GM12878 (cell line): ENCODE data around the gene CRTAP. TPM values are rescaled to one million over a fixed set of nuclear protein-coding genes. Genes with fewer than 3 reads are reported as not detected.

Source experiments
- ATAC-seq: fragments of 200-7000 bp; cut with Tn5 transposase; 3 replicates; pipeline ENCODE4 v1.9.1; 2020; ENCODE audit warnings: mild to moderate bottlenecking, moderate library complexity
- Bru-seq: library from RNA; stranded (reverse); fragments of 400-500 nt; gene quantifications from one replicate; lab custom pipeline; 2021; lab: Mats Ljungman, UMichigan
- BruChase-seq, 2 experiments: library from RNA; stranded (reverse); fragments of 400-500 nt; gene quantifications; one replicate each; lab custom pipeline; 2021; lab: Mats Ljungman, UMichigan
- BruUV-seq: library from RNA; stranded (reverse); fragments of 400-500 nt; replicated peaks from 2 replicates; lab custom pipeline; 2021; lab: Mats Ljungman, UMichigan
- CTCF ChIA-PET: fragments of 300-600 bp; sonication (Branson Sonifier 250); formaldehyde crosslinking; extraction: SDS; loops from one replicate; lab custom pipeline; 2021; ENCODE audit warnings: inconsistent platforms; lab: Yijun Ruan, JAX
- POLR2A ChIA-PET: fragments of 350-600 bp; formaldehyde crosslinking; extraction: SDS; loops from one replicate; lab custom pipeline; 2021; ENCODE audit warnings: inconsistent platforms; lab: Charles Lee
- RAD21 ChIA-PET: fragments of 300-600 bp; sonication (Branson Sonifier 250); formaldehyde crosslinking; loops from one replicate; lab custom pipeline; 2023; ENCODE audit warnings: antibody characterized with exemption; ENCODE audit not compliant: unreplicated experiment; lab: Charles Lee
- SMC1A ChIA-PET: fragments of 300-600 bp; sonication (Branson Sonifier 250); formaldehyde crosslinking; loops from one replicate; lab custom pipeline; 2023; ENCODE audit not compliant: unreplicated experiment, uncharacterized antibody; lab: Charles Lee
- DNase-seq: peaks from one replicate; pipeline ENCODE4 v3.0.0-alpha.2; 2011; ENCODE audit warnings: low read depth, low spot score
- FAIRE-seq: peaks from 3 replicates; lab custom pipeline; 2011; peaks lifted over from hg19 to GRCh38; lab: Jason Lieb, UNC
- H2AFZ ChIP-seq: 2 replicates; pipeline ENCODE4 v1.6.0; 2011; ENCODE audit warnings: low read depth, low read length, control low read depth; ENCODE audit not compliant: control insufficient read depth
- H3K27ac ChIP-seq: 2 replicates; pipeline ENCODE4 v1.5.1; 2011; ENCODE audit warnings: control low read depth; ENCODE audit not compliant: control insufficient read depth, insufficient read depth
- H3K27me3 ChIP-seq, 2 experiments: replicated peaks in 1 of 2; 2 replicates each; pipeline versions ENCODE4 v1.6.0 to v1.6.1; 2011; ENCODE audit warnings: low read length in 1 of 2; ENCODE audit not compliant: control insufficient read depth in 2 of 2, insufficient read depth in 2 of 2
- H3K36me3 ChIP-seq, 2 experiments: 2 replicates each; pipeline ENCODE4 v1.5.1; 2011; ENCODE audit warnings: low read length in 1 of 2; ENCODE audit not compliant: control insufficient read depth in 2 of 2, insufficient read depth in 2 of 2
- H3K4me1 ChIP-seq: 2 replicates; pipeline ENCODE4 v1.6.1; 2011; ENCODE audit warnings: mild to moderate bottlenecking, low read length, moderate library complexity, mixed read lengths; ENCODE audit not compliant: control insufficient read depth, insufficient read depth
- H3K4me2 ChIP-seq: 2 replicates; pipeline ENCODE4 v1.6.0; 2011; ENCODE audit warnings: control low read depth; ENCODE audit not compliant: control insufficient read depth, insufficient read depth
- H3K4me3 ChIP-seq: fragments of 200-600 bp; sonication (generic); 2 replicates; pipeline ENCODE4 v1.5.1; 2016
- H3K79me2 ChIP-seq: 2 replicates; pipeline ENCODE4 v1.6.0; 2011; ENCODE audit warnings: low read length; ENCODE audit not compliant: control insufficient read depth, insufficient read depth
- H3K9ac ChIP-seq: 2 replicates; pipeline ENCODE4 v1.8.0; 2011; ENCODE audit warnings: low read length, control low read depth, mixed read lengths; ENCODE audit not compliant: control insufficient read depth, insufficient read depth
- H3K9me3 ChIP-seq: replicated peaks from 3 replicates; pipeline ENCODE4 v1.5.1; 2011; ENCODE audit warnings: mild to moderate bottlenecking, low read length; ENCODE audit not compliant: control insufficient read depth, insufficient read depth
- H4K20me1 ChIP-seq: 2 replicates; pipeline ENCODE4 v1.6.0; 2011; ENCODE audit not compliant: control insufficient read depth, insufficient read depth
- BACH1 ChIP-seq: fragments of 450-650 bp; IDR thresholded peaks from 2 replicates; pipeline ENCODE4 v1.6.1; 2017; ENCODE audit warnings: mild to moderate bottlenecking, borderline replicate concordance
- CHD1 ChIP-seq: IDR thresholded peaks from 2 replicates; pipeline ENCODE4 v1.6.1; 2012; ENCODE audit warnings: low read depth, low read length, improper control_type of control experiment
- DPF2 ChIP-seq: fragments of 450-650 bp; IDR thresholded peaks from 2 replicates; pipeline ENCODE4 v1.6.1; 2017; ENCODE audit warnings: mild to moderate bottlenecking
- ESRRA ChIP-seq: IDR thresholded peaks from 2 replicates; pipeline ENCODE4 v1.6.1; 2012; ENCODE audit warnings: mild to moderate bottlenecking, low read length, improper control_type of control experiment
- FOS ChIP-seq: IDR thresholded peaks from 3 replicates; pipeline ENCODE4 v1.6.1; 2011; ENCODE audit warnings: borderline replicate concordance; ENCODE audit not compliant: insufficient read length; ENCODE audit errors: extremely low read depth
- KAT2A ChIP-seq: conservative IDR thresholded peaks from 2 replicates; pipeline ENCODE4 v1.6.1; 2011; ENCODE audit warnings: low read depth, low read length; ENCODE audit not compliant: control insufficient read depth
- MYB ChIP-seq: fragments of 150-350 bp; IDR thresholded peaks from 2 replicates; pipeline ENCODE4 v1.6.1; 2014; ENCODE audit warnings: mild to moderate bottlenecking, low read depth, low read length, borderline replicate concordance
- PAX5 ChIP-seq: IDR thresholded peaks from 2 replicates; pipeline ENCODE4 v1.6.1; 2011; ENCODE audit warnings: low read depth, low read length, borderline replicate concordance
- SUZ12 ChIP-seq: fragments of 200-600 bp; sonication (generic); IDR thresholded peaks from one replicate; pipeline ENCODE4 v1.6.1; 2018; ENCODE audit warnings: antibody characterized with exemption, mild to moderate bottlenecking; ENCODE audit not compliant: unreplicated experiment
- TCF3 ChIP-seq: IDR thresholded peaks from 2 replicates; pipeline ENCODE4 v1.6.1; 2012; ENCODE audit warnings: low read depth, mild to moderate bottlenecking, low read length, borderline replicate concordance; ENCODE audit not compliant: insufficient read depth
- WGBS: methylation state at CpG from one replicate; pipeline ENCODE4 v1.1.6; 2016; ENCODE audit warnings: low lambda C conversion rate; ENCODE audit not compliant: insufficient replicate concordance, insufficient coverage; ENCODE audit errors: missing lambda C conversion rate; 5-methylcytosine and 5-hydroxymethylcytosine counted together
- in situ Hi-C: fragments of 300-500 bp; cut with MboI; formaldehyde crosslinking; loops from 9 replicates; pipeline ENCODE4 v1.14.3; 2018; ENCODE audit warnings: mixed read lengths
- intact Hi-C: fragments of 100-400 bp; cut with micrococcal nuclease; formaldehyde crosslinking; loops from one replicate; pipeline ENCODE4 v1.14.2; 2022; ENCODE audit not compliant: unreplicated experiment
- long read RNA-seq, 2 experiments: library from polyadenylated mRNA; unstranded; transcript quantifications; one replicate each; pipeline ENCODE4 v2.0.0, GENCODE V29; 2019 to 2020
- polyA minus RNA-seq, 3 experiments: library from RNA; depleted of rRNA, polyadenylated mRNA; stranded (reverse); fragments of >200 nt; gene quantifications; 2 replicates each; pipeline ENCODE4 v1.2.3, GENCODE V29; 2011
- polyA plus RNA-seq, 11 experiments: library from polyadenylated mRNA; depleted of rRNA in 4 of 11; unstranded in 6 of 11; stranded (reverse) in 5 of 11; fragments of >200 nt; fragmentation: Nextera tagmentation in 4 of 11; fragmentation: Illumina TruSeq in 1 of 11; extraction: Ambion mirVana in 4 of 11; extraction: Trizol in 1 of 11; gene quantifications; 1 replicate in 1 of 11; 2 replicates in 10 of 11; pipeline versions ENCODE4 v1.2.1 to v1.2.3, GENCODE V29; 2011 to 2016; ENCODE audit warnings: inconsistent platforms in 2 of 11, missing spikeins in 2 of 11, low read depth in 1 of 11
- total RNA-seq, 4 experiments: library from RNA; depleted of rRNA in 3 of 4; stranded (reverse); fragments of >200 nt in 3 of 4; fragmentation: Illumina TruSeq in 1 of 4; extraction: Trizol in 1 of 4; gene quantifications; 2 replicates each; pipeline versions ENCODE4 v1.2.1 to v1.2.3, GENCODE V29; 2013 to 2021
- TF ChIP-seq, protein P1 (sequence below): IDR thresholded peaks from 2 replicates; pipeline ENCODE4 v1.6.1; 2012; ENCODE audit warnings: low read length, inconsistent platforms
- TF ChIP-seq, protein P2 (sequence below): fragments of 450-650 bp; IDR thresholded peaks from 2 replicates; pipeline ENCODE4 v1.6.1; 2016; ENCODE audit warnings: mild to moderate bottlenecking, moderate library complexity, borderline replicate concordance

Gene CRTAP
- total RNA-seq (2013; cell fraction: nucleolus; rRNA removed) = 1.1 and 1.9 TPM in 2 replicates
- total RNA-seq (2014; rRNA removed) (19.0 and 25.1 TPM in 2 replicates), total RNA-seq (2014; rRNA removed; fragmentation: Illumina TruSeq; extraction: Trizol) (18.5 and 20.8 TPM in 2 replicates), total RNA-seq (2021) (38.4 and 43.6 TPM in 2 replicates), polyA plus RNA-seq (2011; rRNA removed) (37.0 and 40.8 TPM in 2 replicates), polyA plus RNA-seq (2014; fragmentation: Illumina TruSeq; extraction: Trizol) (42.3 and 45.3 TPM in 2 replicates), polyA plus RNA-seq (2014; fragmentation: Nextera tagmentation; extraction: Ambion mirVana) (1 to 10 TPM; 6.0 to 6.2 TPM), polyA plus RNA-seq (2014; rRNA removed) (34.5 and 35.5 TPM in 2 replicates), polyA plus RNA-seq (2016; fragmentation: Nextera tagmentation; extraction: Ambion mirVana) (10 to 100 TPM; 23.1 to 23.5 TPM), polyA minus RNA-seq (2011; rRNA and poly(A)+ RNA removed) (18.1 and 18.3 TPM in 2 replicates), Bru-seq, nascent RNA (percentile 51 among the genes with signal in this experiment), BruChase-seq, experiment 1, labeled RNA remaining after a 6-hour chase (percentile 53 among the genes with signal in this experiment), BruChase-seq, experiment 2, labeled RNA remaining after a 2-hour chase (percentile 48 among the genes with signal in this experiment)
- polyA plus RNA-seq (2011; ENCODE audit: low read depth) = 7.2 TPM
- 29.0 TPM in 2 replicates for polyA plus RNA-seq (2011; cell fraction: cytosol; rRNA removed)
- 9.0 and 10.1 TPM in 2 replicates for polyA plus RNA-seq (2011; cell fraction: nucleus; rRNA removed)
- polyA plus RNA-seq (2012) = 19.2 and 31.7 TPM in 2 replicates
- 13.1 and 15.2 TPM in 2 replicates for polyA minus RNA-seq (2011; cell fraction: cytosol; rRNA and poly(A)+ RNA removed)
- 2.3 and 4.8 TPM in 2 replicates for polyA minus RNA-seq (2011; cell fraction: nucleus; rRNA and poly(A)+ RNA removed)
- long read RNA-seq, experiment 1, full-length matches to known transcripts = 23 of 27 reads
- long read RNA-seq, experiment 1, partial matches to known transcripts = 2 of 27 reads
- long read RNA-seq, experiment 1, other reads (novel, unspliced or antisense) = 2 of 27 reads
- long read RNA-seq, experiment 2, full-length matches to known transcripts = 1 of 3 reads
- long read RNA-seq, experiment 2, partial matches to known transcripts = 1 of 3 reads
- long read RNA-seq, experiment 2, other reads (novel, unspliced or antisense) = 1 of 3 reads

DNA sequence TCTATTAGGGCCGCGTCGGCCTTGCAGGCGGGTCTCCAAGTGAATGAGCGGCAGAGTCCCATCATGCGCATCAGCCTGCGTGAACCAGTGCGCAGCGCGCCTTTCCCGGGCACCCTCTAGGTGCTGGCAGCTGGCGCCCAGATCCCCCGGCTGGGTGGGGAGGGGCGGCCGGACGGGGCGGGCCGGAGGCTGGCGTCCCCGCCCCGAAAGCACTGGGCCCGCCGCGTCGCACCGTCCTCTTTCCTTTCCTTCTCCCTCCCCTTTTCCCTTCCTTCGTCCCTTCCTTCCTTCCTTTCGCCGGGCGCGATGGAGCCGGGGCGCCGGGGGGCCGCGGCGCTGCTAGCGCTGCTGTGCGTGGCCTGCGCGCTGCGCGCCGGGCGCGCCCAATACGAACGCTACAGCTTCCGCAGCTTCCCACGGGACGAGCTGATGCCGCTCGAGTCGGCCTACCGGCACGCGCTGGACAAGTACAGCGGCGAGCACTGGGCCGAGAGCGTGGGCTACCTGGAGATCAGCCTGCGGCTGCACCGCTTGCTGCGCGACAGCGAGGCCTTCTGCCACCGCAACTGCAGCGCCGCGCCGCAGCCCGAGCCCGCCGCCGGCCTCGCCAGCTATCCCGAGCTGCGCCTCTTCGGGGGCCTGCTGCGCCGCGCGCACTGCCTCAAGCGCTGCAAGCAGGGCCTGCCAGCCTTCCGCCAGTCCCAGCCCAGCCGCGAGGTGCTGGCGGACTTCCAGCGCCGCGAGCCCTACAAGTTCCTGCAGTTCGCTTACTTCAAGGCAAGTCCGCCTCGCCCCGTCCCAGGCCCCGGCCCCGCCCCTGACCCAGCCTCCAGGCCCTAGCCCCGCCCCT is at the start of gene CRTAP:
CRTAP (plus strand) TSS at position 243 of the 850 bp plus-strand sequence; CDS start at position 307, 64 bp downstream.
- peak; percentile 92 for ATAC-seq
- SMC1A ChIA-PET = interaction anchor here (1.2 to 1.7 kb wide), 3 partner anchors 17 to 19 kb away, joined by 3 to 5 read pairs (median 5); no protein-coding TSS in a partner anchor
- TF ChIP-seq PAX5 = no peak
- no peak for TF ChIP-seq MYB
- peak; percentile 61; the same call in 1 of the 2 replicates for TF ChIP-seq BACH1
- TF ChIP-seq, protein P1, sequence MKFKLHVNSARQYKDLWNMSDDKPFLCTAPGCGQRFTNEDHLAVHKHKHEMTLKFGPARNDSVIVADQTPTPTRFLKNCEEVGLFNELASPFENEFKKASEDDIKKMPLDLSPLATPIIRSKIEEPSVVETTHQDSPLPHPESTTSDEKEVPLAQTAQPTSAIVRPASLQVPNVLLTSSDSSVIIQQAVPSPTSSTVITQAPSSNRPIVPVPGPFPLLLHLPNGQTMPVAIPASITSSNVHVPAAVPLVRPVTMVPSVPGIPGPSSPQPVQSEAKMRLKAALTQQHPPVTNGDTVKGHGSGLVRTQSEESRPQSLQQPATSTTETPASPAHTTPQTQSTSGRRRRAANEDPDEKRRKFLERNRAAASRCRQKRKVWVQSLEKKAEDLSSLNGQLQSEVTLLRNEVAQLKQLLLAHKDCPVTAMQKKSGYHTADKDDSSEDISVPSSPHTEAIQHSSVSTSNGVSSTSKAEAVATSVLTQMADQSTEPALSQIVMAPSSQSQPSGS = no peak
- TF ChIP-seq FOS = no peak
- no peak for TF ChIP-seq CHD1
- TF ChIP-seq KAT2A = no peak
- TF ChIP-seq ESRRA = no peak
- TF ChIP-seq TCF3 = no peak
- TF ChIP-seq, protein P2, sequence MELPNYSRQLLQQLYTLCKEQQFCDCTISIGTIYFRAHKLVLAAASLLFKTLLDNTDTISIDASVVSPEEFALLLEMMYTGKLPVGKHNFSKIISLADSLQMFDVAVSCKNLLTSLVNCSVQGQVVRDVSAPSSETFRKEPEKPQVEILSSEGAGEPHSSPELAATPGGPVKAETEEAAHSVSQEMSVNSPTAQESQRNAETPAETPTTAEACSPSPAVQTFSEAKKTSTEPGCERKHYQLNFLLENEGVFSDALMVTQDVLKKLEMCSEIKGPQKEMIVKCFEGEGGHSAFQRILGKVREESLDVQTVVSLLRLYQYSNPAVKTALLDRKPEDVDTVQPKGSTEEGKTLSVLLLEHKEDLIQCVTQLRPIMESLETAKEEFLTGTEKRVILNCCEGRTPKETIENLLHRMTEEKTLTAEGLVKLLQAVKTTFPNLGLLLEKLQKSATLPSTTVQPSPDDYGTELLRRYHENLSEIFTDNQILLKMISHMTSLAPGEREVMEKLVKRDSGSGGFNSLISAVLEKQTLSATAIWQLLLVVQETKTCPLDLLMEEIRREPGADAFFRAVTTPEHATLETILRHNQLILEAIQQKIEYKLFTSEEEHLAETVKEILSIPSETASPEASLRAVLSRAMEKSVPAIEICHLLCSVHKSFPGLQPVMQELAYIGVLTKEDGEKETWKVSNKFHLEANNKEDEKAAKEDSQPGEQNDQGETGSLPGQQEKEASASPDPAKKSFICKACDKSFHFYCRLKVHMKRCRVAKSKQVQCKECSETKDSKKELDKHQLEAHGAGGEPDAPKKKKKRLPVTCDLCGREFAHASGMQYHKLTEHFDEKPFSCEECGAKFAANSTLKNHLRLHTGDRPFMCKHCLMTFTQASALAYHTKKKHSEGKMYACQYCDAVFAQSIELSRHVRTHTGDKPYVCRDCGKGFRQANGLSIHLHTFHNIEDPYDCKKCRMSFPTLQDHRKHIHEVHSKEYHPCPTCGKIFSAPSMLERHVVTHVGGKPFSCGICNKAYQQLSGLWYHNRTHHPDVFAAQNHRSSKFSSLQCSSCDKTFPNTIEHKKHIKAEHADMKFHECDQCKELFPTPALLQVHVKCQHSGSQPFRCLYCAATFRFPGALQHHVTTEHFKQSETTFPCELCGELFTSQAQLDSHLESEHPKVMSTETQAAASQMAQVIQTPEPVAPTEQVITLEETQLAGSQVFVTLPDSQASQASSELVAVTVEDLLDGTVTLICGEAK = no peak
- TF ChIP-seq DPF2 = peak; percentile 93
- no peak for TF ChIP-seq SUZ12

More for the DNA sequence above, at the start of gene CRTAP:
- FAIRE-seq (no peak), DNase-seq (peak; percentile 45)
- Histone ChIP-seq H3K27ac (peak within 1 kb of the TSS; percentile 43), H2AFZ (peak within 1 kb of the TSS; percentile 86), H3K4me2 (peak within 1 kb of the TSS; percentile 78), H3K79me2 (no peaks in the 10 kb centered on the region), H3K4me1 (peaks cover 24% of the 10 kb centered on the region), H3K36me3 (no peaks in the 10 kb centered on the region), H3K9ac (peak within 1 kb of the TSS; percentile 58; the same call in 1 of the 2 replicates), H3K9me3 (no peaks in the 10 kb centered on the region), H3K4me3 (peak within 1 kb of the TSS; percentile 75), H3K27me3 (no peaks in the 10 kb centered on the region), H4K20me1 (no peaks in the 10 kb centered on the region)
- BruUV-seq = no TSS peak
- ChIA-PET POLR2A (interaction anchor here (0.5 to 0.6 kb wide), 2 partner anchors 16 to 796 kb away, joined by 3 read pairs; no protein-coding TSS in a partner anchor), RAD21 (interaction anchor here (1.0 to 2.1 kb wide), 3 partner anchors 17 to 259 kb away, joined by 3 to 5 read pairs (median 4); partner anchors contain the start of genes GLB1 and TMPPE), CTCF (interaction anchor here (0.7 to 1.2 kb wide), 3 partner anchors 19 to 167 kb away, joined by 3 to 5 read pairs (median 4); no protein-coding TSS in a partner anchor)
- 1% methylated on average over 92 of the region's 98 CpGs for WGBS
- intact Hi-C loops = no loop called here
- in situ Hi-C loops = no loop called here
